HG03135 (cell line): Measurements from ENCODE around the gene TMEM132A.
"Not testable (repeated sequence)": the region's sequence is repeated elsewhere in the genome, so short reads cannot be mapped to it uniquely, and the experiment has no call there.

Experiments used
- ATAC-seq: cut with Tn5 transposase; IDR thresholded peaks from one replicate; pipeline ENCODE4 v1.9.1; 2021; ENCODE audit warnings: mild to moderate bottlenecking, moderate library complexity; ENCODE audit not compliant: unreplicated experiment

The TMEM132A gene

GRCh38 chr11:60952742-60953170, 28.5 kb downstream of the TMEM132A start:
- no peak for ATAC-seq

GRCh38 chr11:60953781-60954180, 29.5 kb downstream of the TMEM132A start:
- no peak for ATAC-seq

GRCh38 chr11:60954421-60954820, 30.2 kb downstream of the TMEM132A start:
- ATAC-seq: no peak

DNA sequence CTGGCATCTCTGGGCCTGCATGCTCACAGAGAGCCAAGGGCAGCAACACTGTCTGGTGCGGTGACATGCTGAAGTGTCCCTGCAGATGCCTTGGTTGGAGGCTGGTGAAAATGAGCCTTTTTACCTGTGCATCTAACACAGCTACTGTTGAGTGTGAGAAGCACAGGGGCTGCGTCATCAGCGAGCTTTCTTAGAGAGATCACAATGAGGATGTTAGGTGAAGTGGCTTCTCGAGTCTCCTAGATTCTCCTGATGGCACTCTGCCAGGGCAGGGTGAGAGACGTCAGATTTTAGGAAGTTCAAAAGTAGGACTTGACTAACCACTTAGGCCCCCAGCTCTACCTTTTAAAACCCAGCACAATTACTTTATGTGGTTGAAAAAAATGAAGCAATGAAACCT, 31.3 kb downstream of the TMEM132A start:
- ATAC-seq: no peak

GRCh38 chr11:60957188-60957587, 32.9 kb downstream of the TMEM132A start:
- ATAC-seq: no peak

DNA sequence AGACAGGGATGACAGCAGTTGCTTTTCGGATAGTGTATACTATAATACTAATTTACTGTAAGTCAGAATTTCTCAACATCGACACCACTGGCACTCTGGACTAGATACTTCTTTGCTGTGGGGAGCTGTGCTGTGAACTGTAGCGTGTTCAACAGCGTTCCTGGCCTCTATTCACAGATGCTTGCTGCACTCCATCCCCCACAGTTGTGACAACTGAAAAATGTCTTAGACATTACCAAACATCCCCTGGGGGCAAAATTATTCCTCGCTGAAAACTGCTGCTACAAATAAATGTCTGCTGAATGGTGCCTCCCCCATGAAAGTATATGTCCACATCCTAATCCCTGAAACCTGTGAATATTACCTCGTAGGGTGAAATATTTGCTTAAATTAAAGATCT, 35.2 kb downstream of the TMEM132A start:
- no peak for ATAC-seq

DNA sequence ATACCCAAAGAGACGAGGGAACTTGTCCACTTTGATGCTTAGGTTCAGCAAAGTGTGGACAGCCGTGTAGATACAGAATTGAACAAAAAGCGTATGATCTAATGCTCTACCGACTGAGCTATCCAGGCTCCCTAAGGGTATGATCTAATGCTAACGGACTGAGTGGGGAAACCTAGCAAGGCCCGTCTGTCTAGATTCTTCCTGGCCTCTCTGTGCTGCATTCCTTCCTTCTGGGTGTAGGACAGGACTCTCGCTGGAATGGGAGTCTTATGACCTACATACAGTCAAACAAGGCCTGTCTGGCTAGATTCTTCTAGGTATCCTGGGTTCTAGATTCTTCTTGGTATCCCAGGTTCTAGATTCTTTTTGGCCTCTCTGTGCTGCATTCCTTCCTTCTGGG, 36.1 kb downstream of the TMEM132A start:
- no peak for ATAC-seq

DNA sequence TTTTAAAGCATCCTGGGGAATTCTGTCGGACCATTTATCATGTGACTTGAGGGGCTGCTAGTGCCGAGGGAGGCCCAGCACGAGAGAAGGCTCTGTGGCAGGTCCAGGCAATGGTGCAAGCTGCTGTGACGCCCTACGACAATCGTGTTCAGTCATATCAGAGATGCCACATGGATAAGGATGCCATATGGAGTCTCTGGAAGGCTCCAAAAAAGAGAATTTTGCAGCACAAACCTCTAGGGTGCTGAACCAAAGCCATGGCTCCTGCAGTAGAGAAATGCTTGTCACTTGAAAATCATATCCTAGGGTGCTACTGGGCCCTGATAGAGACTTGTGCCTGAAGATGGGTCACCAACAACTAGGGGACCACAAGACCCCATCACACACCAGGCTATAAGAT, 40.5 kb downstream of the TMEM132A start:
- no peak for ATAC-seq

- no peak for ATAC-seq
Observed at GRCh38 chr11:60966890-60967289, 42.6 kb downstream of the TMEM132A start.

DNA sequence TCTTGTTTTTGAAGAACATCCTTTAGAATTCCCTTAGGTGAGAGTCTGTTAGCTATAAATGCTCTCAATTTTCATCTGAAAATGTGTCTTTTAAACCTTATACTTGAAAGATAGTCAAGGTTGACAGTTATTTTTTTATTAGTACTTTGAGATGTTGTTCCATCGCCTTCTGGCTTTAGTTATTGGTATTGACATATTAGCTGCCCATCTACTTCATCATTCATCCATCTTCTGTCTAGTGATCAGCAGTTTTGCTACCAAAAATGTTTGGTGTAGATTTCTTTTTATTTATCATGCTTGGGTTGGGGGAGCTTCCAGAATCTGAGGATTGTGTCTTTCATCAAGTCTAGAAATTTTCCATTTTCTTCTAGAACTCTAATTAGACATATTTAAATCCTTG, 44.0 kb downstream of the TMEM132A start:
- no peak for ATAC-seq

DNA sequence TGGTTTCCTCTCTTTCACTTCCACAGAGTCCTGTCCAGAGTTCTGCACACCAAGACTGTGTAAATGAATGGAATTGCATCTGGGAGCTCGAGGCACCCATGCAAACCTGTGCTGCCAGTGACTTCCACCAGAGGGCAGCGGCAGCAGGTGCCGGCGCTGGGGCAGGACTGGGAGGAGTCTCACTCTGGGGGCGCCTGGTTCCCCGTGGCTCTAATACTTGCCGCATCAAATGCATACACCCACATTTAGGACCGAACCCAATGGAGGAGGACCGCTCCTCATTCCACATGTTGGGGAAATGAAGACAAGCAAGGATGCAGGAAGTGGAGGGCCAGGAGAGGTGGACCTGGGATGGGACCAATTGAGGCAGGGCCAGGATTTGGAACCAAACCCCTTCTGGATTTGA, 46.1 kb downstream of the TMEM132A start:
- no peak for ATAC-seq

- ATAC-seq: no peak
Observed at GRCh38 chr11:60970890-60971289, 46.6 kb downstream of the TMEM132A start.

DNA sequence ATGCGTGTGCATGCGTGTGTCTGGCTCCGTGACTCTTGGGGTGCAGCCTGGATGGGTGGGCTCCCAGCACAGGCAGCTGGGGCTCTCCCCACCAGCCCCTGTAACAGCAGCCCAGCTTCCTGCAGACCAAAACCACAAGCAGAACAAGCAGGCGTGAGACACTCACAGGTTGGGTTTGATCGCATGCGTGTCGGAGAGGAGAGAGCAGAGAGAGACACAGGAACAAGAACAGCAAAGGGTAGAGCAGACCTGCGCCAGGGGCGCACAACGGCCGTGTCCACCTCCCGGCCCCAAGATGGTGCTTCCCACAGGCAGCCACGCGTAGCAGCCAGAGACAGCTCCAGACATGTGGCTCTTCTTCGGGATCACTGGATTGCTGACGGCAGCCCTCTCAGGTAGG, 47.3 kb downstream of the TMEM132A start, which contains the start of gene CD6:
TSS of gene CD6 (plus strand) at position 161 of the 400 bp plus-strand sequence. CDS start at position 347, 186 bp downstream.
- ATAC-seq: no peak

DNA sequence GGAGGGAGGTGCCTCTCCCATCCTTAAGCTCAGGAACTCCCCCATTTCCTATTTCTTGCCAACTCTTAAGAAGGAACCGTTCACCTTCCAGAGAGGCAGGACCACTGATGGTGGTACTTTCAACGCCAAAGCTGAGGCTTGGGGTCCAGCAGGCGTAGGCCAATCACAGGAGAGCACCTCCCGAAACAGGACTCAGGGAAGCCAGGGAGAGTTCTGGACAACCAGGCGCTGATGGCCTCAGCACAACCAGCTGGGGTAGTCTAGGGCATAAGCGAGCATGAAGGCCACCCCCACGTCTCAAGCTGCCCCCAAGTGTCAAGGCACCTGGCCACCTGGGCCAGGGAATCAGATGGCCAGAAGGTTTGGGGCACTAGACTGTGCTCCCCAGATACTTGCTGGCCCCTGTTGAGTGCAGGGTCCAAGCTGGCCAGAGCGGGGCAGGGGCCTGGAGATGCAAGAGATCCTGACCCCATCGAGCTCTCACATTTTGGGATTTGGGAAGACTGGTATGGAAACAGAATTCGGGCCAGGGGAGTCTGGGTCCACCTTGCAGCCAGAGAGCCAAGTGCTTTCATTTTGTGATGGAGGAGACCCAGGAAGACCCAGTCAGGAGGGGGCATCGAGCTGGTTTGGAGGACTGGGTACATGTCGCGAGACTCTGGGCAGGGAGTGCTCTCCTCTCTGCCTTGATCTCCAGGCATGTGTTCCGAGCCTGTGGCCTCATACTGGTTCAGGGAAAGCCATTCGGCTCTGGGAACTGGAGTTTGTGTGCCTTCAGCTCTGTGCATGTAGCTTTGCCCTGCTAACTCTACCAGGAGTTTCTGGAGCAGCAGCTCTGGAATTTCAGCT, 48.1 kb downstream of the TMEM132A start:
- ATAC-seq: no peak

DNA sequence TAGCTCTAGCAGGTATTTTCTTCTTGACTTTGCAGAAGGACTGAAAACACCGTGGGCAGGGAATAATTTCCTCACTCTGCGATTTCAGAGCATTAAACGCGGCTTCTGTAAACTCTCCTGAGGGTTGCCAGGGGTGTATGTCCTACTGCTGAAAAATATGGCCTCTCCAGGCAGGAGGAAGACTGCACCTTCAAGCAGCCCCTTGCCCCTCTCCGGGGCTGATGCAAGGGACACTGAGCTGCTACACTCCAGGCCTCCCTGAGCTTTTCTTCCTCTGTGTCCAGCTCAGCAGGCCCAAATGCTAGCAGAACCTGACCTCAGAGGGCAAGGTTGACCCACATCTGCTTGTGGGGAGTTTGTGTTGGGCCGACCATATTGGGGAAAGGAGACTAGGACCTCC, 49.4 kb downstream of the TMEM132A start:
- no peak for ATAC-seq

DNA sequence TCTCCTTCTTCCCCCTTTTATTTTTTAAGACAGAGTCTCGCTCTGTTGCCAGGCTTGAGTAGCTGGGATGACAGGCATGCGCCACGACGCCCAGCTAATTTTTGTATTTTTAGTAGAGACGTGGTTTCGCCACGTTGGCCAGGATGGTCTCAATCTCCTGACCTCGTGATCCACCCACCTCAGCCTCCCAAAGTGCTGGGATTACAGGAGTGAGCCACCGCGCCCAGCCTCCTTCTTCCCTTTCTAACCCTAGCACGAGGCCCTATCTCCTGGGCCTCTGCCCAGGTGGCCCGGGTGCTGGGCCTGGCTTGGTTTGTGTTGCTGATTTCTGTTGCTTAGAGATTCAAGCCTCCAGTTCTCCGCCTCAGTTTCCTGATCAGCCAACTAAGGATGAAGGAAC, 50.1 kb downstream of the TMEM132A start:
- ATAC-seq: not testable (repeated sequence)

GRCh38 chr11:60974726-60975125, 50.5 kb downstream of the TMEM132A start:
- ATAC-seq: no peak

GRCh38 chr11:60977224-60977623, 53.0 kb downstream of the TMEM132A start:
- no peak for ATAC-seq

DNA sequence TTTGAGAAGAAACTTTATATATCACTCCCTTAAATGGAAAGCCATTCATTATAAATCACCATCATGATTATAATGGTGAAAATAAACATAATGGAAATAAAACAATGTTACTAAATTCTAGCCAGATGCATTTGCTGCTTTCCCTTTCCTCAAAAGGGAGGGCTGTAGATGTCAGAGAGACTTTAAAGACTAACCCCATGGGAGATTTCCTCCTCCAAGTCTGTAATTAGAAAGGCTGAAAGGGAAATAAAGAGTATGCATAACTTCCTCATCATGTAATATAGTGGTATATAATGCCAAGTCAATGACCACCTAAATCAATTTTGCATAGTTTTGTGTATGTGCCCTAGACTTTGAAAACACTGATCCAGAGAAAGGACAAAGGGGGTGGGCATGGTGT, 53.6 kb downstream of the TMEM132A start:
- no peak for ATAC-seq

GRCh38 chr11:60978546-60979380, 54.5 kb downstream of the TMEM132A start:
- no peak for ATAC-seq

DNA sequence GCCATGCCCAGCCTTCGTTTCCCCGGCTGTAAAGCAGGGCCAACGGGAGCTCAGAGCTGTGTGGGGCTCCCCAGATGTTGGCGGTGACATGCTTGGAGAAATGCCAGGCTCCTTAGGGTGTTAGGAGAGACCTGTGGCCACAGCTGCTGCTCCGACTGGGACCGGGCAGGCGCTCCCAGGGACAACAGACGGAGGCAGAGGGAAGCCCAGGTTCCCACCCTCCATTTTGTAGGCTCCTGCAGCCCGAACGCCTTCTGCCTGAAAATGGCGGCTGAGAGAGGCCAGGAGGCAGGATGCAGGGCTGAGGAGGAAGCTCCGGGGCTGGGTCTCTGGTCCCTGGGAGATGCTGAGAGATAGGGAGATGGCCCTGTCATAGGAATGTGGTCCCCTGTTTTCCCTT, 57.3 kb downstream of the TMEM132A start:
- ATAC-seq: no peak

- no peak for ATAC-seq
Observed at GRCh38 chr11:60982184-60982583, 57.9 kb downstream of the TMEM132A start.
